ENCODE data around the gene SORCS2. TPM values are rescaled to one million over a fixed set of nuclear protein-coding genes. Genes with fewer than 3 reads are reported as not detected.
A peak's percentile ranks its signal among the peaks of the same experiment; 100 is the strongest.

The SORCS2 gene
- total and polyA plus RNA-seq, 2 of the 8 experiments (the other 6 are each of a cell fraction or from before 2014, with no cell fraction given) = 0.36 to 1.8 TPM

GRCh38 chr4:7719354-7720174 is 527.2 kb downstream of the SORCS2 start:
- Histone ChIP-seq H4K8ac (ENCODE audit: extremely low read depth, insufficient read depth, low read length) (0 out of 2 replicates have a peak overlapping the region, but pooled peaks have one; percentile 11), H2AK5ac (ENCODE audit: low read depth, low read length) (no peak overlapping the region), H2BK20ac (ENCODE audit: low read length) (no peak overlapping the region), H3K27ac (ENCODE audit: low read depth, low read length) (no peak overlapping the region), H3K18ac (ENCODE audit: extremely low read depth, low read length) (peak overlapping the region; percentile 32; the same call in 1 of the 2 replicates), H2BK15ac (ENCODE audit: low read length) (peak overlapping the region; percentile 99; the same call in 1 of the 2 replicates), H3K79me2 (ENCODE audit: control insufficient read depth in 1 of 2, insufficient read depth in 2 of 2, low read length in 2 of 2) (no peaks in the 10 kb centered on the region), H3K9ac (replicated peaks in 1 of 4; ENCODE audit: extremely low read depth in 1 of 4, low read depth in 3 of 4, low read length in 3 of 4) (no peak overlapping the region), H3K14ac (ENCODE audit: insufficient read length) (no peak overlapping the region), H3K4me2 (ENCODE audit: insufficient read depth in 1 of 2, low read depth in 2 of 2, low read length in 2 of 2) (peak overlapping the region in 1 of 2 experiments; percentile 45; a peak in 1 of 4 replicates), H4K5ac (ENCODE audit: insufficient read length, low read depth, low read length) (no peak overlapping the region), H3K27me3 (replicated peaks in 1 of 4; ENCODE audit: control insufficient read depth in 3 of 4, extremely low read depth in 1 of 4, insufficient read depth in 3 of 4, low read length in 3 of 4) (peaks cover 0 to 4% (median 2%) of the 10 kb centered on the region in 4 experiments; a peak in 3 of 7 replicates), H3K4ac (replicated peaks; ENCODE audit: insufficient read length, low read depth, low read length) (no peak overlapping the region), H3K56ac (replicated peaks; ENCODE audit: insufficient read length, low read depth, low read length) (no peak overlapping the region), H3K23me2 (ENCODE audit: low read depth, low read length) (peaks cover 15% of the 10 kb centered on the region), H4K20me1 (replicated peaks in 1 of 2; ENCODE audit: control insufficient read depth in 1 of 2, insufficient read depth in 2 of 2, low read length in 2 of 2) (peaks cover 0 to 7% of the 10 kb centered on the region in 2 experiments), H4K91ac (replicated peaks; ENCODE audit: insufficient read length, low read length) (no peak overlapping the region), H3K9me3 (ENCODE audit: insufficient read depth in 2 of 2, low read depth in 1 of 2, low read length in 1 of 2) (no peaks in the 10 kb centered on the region), H3K4me3 (ENCODE audit: extremely low read depth in 1 of 4, insufficient read depth in 2 of 4, low read depth in 3 of 4, low read length in 4 of 4) (peak overlapping the region in 1 of 4 experiments; percentile 17; a peak in 1 of 8 replicates), H2AFZ (ENCODE audit: low read length) (no peak overlapping the region), H3K23ac (ENCODE audit: insufficient read length) (no peak overlapping the region), H2BK5ac (ENCODE audit: low read depth, low read length) (no peak overlapping the region), H2BK12ac (ENCODE audit: low read depth, low read length) (no peak overlapping the region), H3K79me1 (ENCODE audit: low read depth, low read length) (no peaks in the 10 kb centered on the region), H3K4me1 (replicated peaks in 1 of 4; ENCODE audit: control insufficient read depth in 3 of 4, insufficient read depth in 4 of 4, low read length in 3 of 4) (peaks cover 0 to 2% (median 0%) of the 10 kb centered on the region in 4 experiments; a peak in 2 of 7 replicates), H3K36me3 (ENCODE audit: control insufficient read depth in 2 of 4, insufficient read depth in 4 of 4, low read length in 3 of 4) (no peaks in the 10 kb centered on the region), H2BK120ac (replicated peaks; ENCODE audit: low read depth, low read length) (no peak overlapping the region)
- DNase-seq (ENCODE audit: low read depth in 1 of 2, low spot score in 2 of 2) (peak; percentile 25 to 96), FAIRE-seq (no peak)
- WGBS, 2 experiments (ENCODE audit: extremely low coverage in 1 of 2, insufficient coverage in 1 of 2, insufficient read length in 1 of 2, insufficient replicate concordance in 2 of 2, low coverage in 1 of 2, low lambda C conversion rate in 2 of 2, missing lambda C conversion rate in 1 of 2) = 47% methylated on average over 30 of the region's 33 CpGs; no CpG with 5 or more reads in 1 of the 2 experiments
- CTCF ChIA-PET (ENCODE audit: partially characterized antibody) = interaction anchor here (0.6 to 2.4 kb wide), 41 partner anchors 9 to 530 kb away, joined by 3 to 16 read pairs (median 3); no protein-coding TSS in a partner anchor
- POLR2A ChIA-PET (ENCODE audit: partially characterized antibody) = no interaction called here
- no peak for TF ChIP-seq CHD1 (IDR thresholded peaks at IDR 0.05; ENCODE audit: low read depth, low read length)
- no peak for TF ChIP-seq FOSL1 (IDR thresholded peaks at IDR 0.05; ENCODE audit: insufficient read depth, low read depth, low read length)
- no peak for TF ChIP-seq SAP30 (IDR thresholded peaks at IDR 0.05; ENCODE audit: insufficient read depth, insufficient replicate concordance, low read length)
- TF ChIP-seq CREB1 (IDR thresholded peaks at IDR 0.05) = 0 out of 2 replicates have a peak, but pooled peaks have one; percentile 11
- TF ChIP-seq TBP (IDR thresholded peaks at IDR 0.05; ENCODE audit: low read depth, low read length) = no peak
- peak; percentile 78; the same call in 1 of the 2 replicates for TF ChIP-seq GABPA (IDR thresholded peaks at IDR 0.05; ENCODE audit: borderline replicate concordance, insufficient read depth, low read length)
- peak; percentile 85 to 92 for TF ChIP-seq RAD21 (IDR thresholded peaks at IDR 0.05 in 1 of 2, conservative IDR thresholded peaks at IDR 0.05 in 1 of 2; ENCODE audit: low read depth in 2 of 2, low read length in 2 of 2)
- no peak for TF ChIP-seq E2F6 (IDR thresholded peaks at IDR 0.05)
- no peak for TF ChIP-seq RFX5 (IDR thresholded peaks at IDR 0.05; ENCODE audit: borderline replicate concordance, low read depth, low read length)
